K562 (cell line): Measurements from ENCODE around the gene PPY. TPM values are rescaled to one million over a fixed set of nuclear protein-coding genes. Genes with fewer than 3 reads are reported as not detected.

ENCODE experiments used
- ATAC-seq: fragments of 200-7000 bp; cut with Tn5 transposase; 3 replicates; pipeline ENCODE4 v1.9.1; 2020; ENCODE audit warnings: moderate library complexity
- BruUV-seq: library from RNA; stranded (reverse); fragments of 400-500 nt; replicated peaks from 2 replicates; lab custom pipeline; 2021; lab: Mats Ljungman, UMichigan
- CTCF ChIA-PET: fragments of 300-600 bp; formaldehyde crosslinking; extraction: SDS; loops from one replicate; lab custom pipeline; 2021; ENCODE audit warnings: low intra/inter-chr PET ratio; lab: Yijun Ruan, JAX
- POLR2A ChIA-PET: fragments of 300-600, 350-650 bp; sonication (Branson Sonifier 250); formaldehyde crosslinking; extraction: SDS; loops from one replicate; lab custom pipeline; 2021; ENCODE audit warnings: antibody characterized with exemption, inconsistent platforms; lab: Yijun Ruan, JAX
- DNase-seq, 4 experiments: peaks; one replicate each; pipeline versions ENCODE4 v3.0.0 to v3.0.0-alpha.2; 2011 to 2018; ENCODE audit warnings: low spot score in 3 of 4, mixed read lengths in 3 of 4; ENCODE audit errors: extremely low read depth in 1 of 4
- FAIRE-seq: peaks from 2 replicates; lab custom pipeline; 2011; peaks lifted over from hg19 to GRCh38; lab: Jason Lieb, UNC
- H2AFZ ChIP-seq: 2 replicates; pipeline ENCODE4 v1.6.0; 2011; ENCODE audit warnings: low read depth, low read length, control low read depth, inconsistent platforms
- H3K27ac ChIP-seq: fragments of 200-600 bp; 3 replicates; pipeline ENCODE4 v1.8.0; 2011; ENCODE audit warnings: low read depth, mild to moderate bottlenecking, control low read depth, inconsistent platforms, low read length, moderate library complexity, mixed read lengths; ENCODE audit errors: extremely low read depth
- H3K27me3 ChIP-seq, 2 experiments: fragments of 300-600 bp in 1 of 2; 2 replicates in 1 of 2; 3 replicates in 1 of 2; pipeline versions ENCODE4 v1.6.0 to v1.8.0; 2011; ENCODE audit warnings: inconsistent platforms in 2 of 2, low read length in 2 of 2, mild to moderate bottlenecking in 1 of 2, mixed read lengths in 1 of 2, moderate library complexity in 1 of 2; ENCODE audit not compliant: control insufficient read depth in 2 of 2, insufficient read depth in 2 of 2
- H3K36me3 ChIP-seq: fragments of 300-600 bp; 3 replicates; pipeline ENCODE4 v1.8.0; 2011; ENCODE audit warnings: mild to moderate bottlenecking, low read length, inconsistent platforms; ENCODE audit not compliant: control insufficient read depth, insufficient read depth
- H3K4me1 ChIP-seq, 2 experiments: fragments of 200-600 bp in 1 of 2; replicated peaks in 1 of 2; 2 replicates in 1 of 2; 3 replicates in 1 of 2; pipeline versions ENCODE4 v1.5.1 to v1.8.0; 2011; ENCODE audit warnings: inconsistent platforms in 2 of 2, low read length in 2 of 2, mild to moderate bottlenecking in 1 of 2, mixed read lengths in 1 of 2, moderate library complexity in 1 of 2; ENCODE audit not compliant: control insufficient read depth in 2 of 2, insufficient read depth in 2 of 2
- H3K4me2 ChIP-seq: 2 replicates; pipeline ENCODE4 v1.6.1; 2011; ENCODE audit warnings: low read length, control low read depth, inconsistent platforms, mixed read lengths; ENCODE audit not compliant: insufficient read depth
- H3K4me3 ChIP-seq: fragments of 200-600 bp; sonication (generic), shearing (Covaris generic); 2 replicates; pipeline ENCODE4 v1.5.1; 2016; ENCODE audit warnings: control low read depth, inconsistent platforms
- H3K79me2 ChIP-seq: fragments of 200-600 bp; 3 replicates; pipeline ENCODE4 v1.8.0; 2011; ENCODE audit warnings: low read length, inconsistent platforms; ENCODE audit not compliant: control insufficient read depth, insufficient read depth
- H3K9ac ChIP-seq, 2 experiments: 2 replicates each; pipeline versions ENCODE4 v1.6.0 to v1.6.1; 2011; ENCODE audit warnings: low read depth in 2 of 2, low read length in 2 of 2, control low read depth in 1 of 2, inconsistent platforms in 1 of 2, mild to moderate bottlenecking in 1 of 2, mixed read lengths in 1 of 2; ENCODE audit not compliant: insufficient read depth in 1 of 2
- H3K9me1 ChIP-seq: one replicate; pipeline ENCODE4 v1.6.0; 2011; ENCODE audit warnings: inconsistent platforms, mild to moderate bottlenecking, low read length, moderate library complexity; ENCODE audit not compliant: control insufficient read depth, insufficient read depth
- H3K9me3 ChIP-seq: replicated peaks from 2 replicates; pipeline ENCODE4 v1.5.1; 2011; ENCODE audit warnings: low read depth, low read length, inconsistent platforms; ENCODE audit not compliant: control insufficient read depth, insufficient read depth
- H4K20me1 ChIP-seq: replicated peaks from 2 replicates; pipeline ENCODE4 v1.6.1; 2011; ENCODE audit warnings: low read length, inconsistent platforms, mixed read lengths; ENCODE audit not compliant: control insufficient read depth, insufficient read depth
- CAMTA2 ChIP-seq: fragments of 250-450 bp; sonication (Bioruptor Pico); conservative IDR thresholded peaks from 2 replicates; pipeline ENCODE4 v1.5.1; 2022
- CHCHD3 ChIP-seq: fragments of 250-450 bp; sonication (Bioruptor Pico); IDR thresholded peaks from 2 replicates; pipeline ENCODE4 v2.1.2; 2022; ENCODE audit warnings: mild to moderate bottlenecking
- EP300 ChIP-seq: IDR thresholded peaks from 2 replicates; pipeline ENCODE4 v1.6.1; 2012; ENCODE audit warnings: low read length, improper control_type of control experiment
- ESRRA ChIP-seq: fragments of 450-650 bp; IDR thresholded peaks from 2 replicates; pipeline ENCODE4 v1.6.1; 2014; ENCODE audit warnings: low read depth, mild to moderate bottlenecking, moderate library complexity, borderline replicate concordance
- GABPA ChIP-seq: fragments of 200-800 bp; sonication (Bioruptor generic); conservative IDR thresholded peaks from 2 replicates; pipeline ENCODE4 v1.6.1; 2016; ENCODE audit warnings: low read depth, missing genetic modification characterization, missing compliant biosample characterization
- JUND ChIP-seq, 2 experiments: IDR thresholded peaks; 2 replicates in 1 of 2; 3 replicates in 1 of 2; pipeline ENCODE4 v1.6.1; 2011; ENCODE audit warnings: borderline replicate concordance in 2 of 2, low read depth in 2 of 2, low read length in 2 of 2, improper control_type of control experiment in 1 of 2, missing biosample characterization in 1 of 2, missing genetic modification characterization in 1 of 2, missing genetic modification reagents in 1 of 2
- NFRKB ChIP-seq: fragments of 450-650 bp; IDR thresholded peaks from 2 replicates; pipeline ENCODE4 v1.6.1; 2016; ENCODE audit warnings: low read depth
- POLR2H ChIP-seq: IDR thresholded peaks from 2 replicates; pipeline ENCODE4 v1.6.1; 2016; ENCODE audit warnings: missing genetic modification characterization, low read depth, mild to moderate bottlenecking, control low read depth, missing compliant biosample characterization, moderate library complexity
- RBM25 ChIP-seq: fragments of 200-400 bp; formaldehyde crosslinking; IDR thresholded peaks from 2 replicates; pipeline ENCODE4 v1.6.1; 2018; ENCODE audit warnings: low read length, low read depth, moderate library complexity; ENCODE audit not compliant: severe bottlenecking
- SLC30A9 ChIP-seq: fragments of 250-450 bp; sonication (Bioruptor Pico); IDR thresholded peaks from 2 replicates; pipeline ENCODE4 v1.8.0; 2022; ENCODE audit warnings: mild to moderate bottlenecking, moderate library complexity
- SNRNP70 ChIP-seq: fragments of 200-400 bp; formaldehyde crosslinking; optimal IDR thresholded peaks from 2 replicates; pipeline ENCODE3; 2017; ENCODE audit warnings: low read depth, low read length
- SUPT5H ChIP-seq: fragments of 450-650 bp; IDR thresholded peaks from 2 replicates; pipeline ENCODE4 v1.6.1; 2016
- TBL1XR1 ChIP-seq, 2 experiments: IDR thresholded peaks; 2 replicates each; pipeline ENCODE4 v1.6.1; 2012; ENCODE audit warnings: improper control_type of control experiment in 2 of 2, low read length in 2 of 2, mild to moderate bottlenecking in 1 of 2
- ZNF263 ChIP-seq: sonication (generic); formaldehyde crosslinking; IDR thresholded peaks from 2 replicates; pipeline ENCODE4 v1.8.0; 2022; ENCODE audit warnings: mild to moderate bottlenecking, missing genetic modification reagents, borderline replicate concordance
- ZNF589 ChIP-seq: fragments of 200-800 bp; sonication (Bioruptor generic); IDR thresholded peaks from 2 replicates; pipeline ENCODE4 v1.6.1; 2016; ENCODE audit warnings: low read depth, missing genetic modification characterization, missing compliant biosample characterization
- ZNF830 ChIP-seq: fragments of 250-450 bp; sonication (Bioruptor Pico); IDR thresholded peaks from 2 replicates; pipeline ENCODE4 v1.5.0; 2021; ENCODE audit warnings: mild to moderate bottlenecking
- WGBS: fragments of 100-300 bp; shearing (Covaris generic); methylation state at CpG from one replicate; pipeline ENCODE4 v1.1.6; 2016; ENCODE audit warnings: low coverage, mixed read lengths; ENCODE audit not compliant: insufficient coverage; ENCODE audit errors: missing lambda C conversion rate; 5-methylcytosine and 5-hydroxymethylcytosine counted together
- in situ Hi-C: fragments of 300-500 bp; cut with MboI; formaldehyde crosslinking; loops from 4 replicates; pipeline ENCODE4 v1.15.0; 2018; ENCODE audit warnings: inconsistent platforms, mixed read lengths
- intact Hi-C: fragments of 100-400 bp; cut with micrococcal nuclease; formaldehyde crosslinking; loops from 2 replicates; pipeline ENCODE4 v1.14.2; 2022
- polyA plus RNA-seq, 8 experiments: library from polyadenylated mRNA; depleted of rRNA in 4 of 8; stranded (reverse) in 5 of 8; unstranded in 3 of 8; fragments of >200 nt; fragmentation: Nextera tagmentation in 2 of 8; fragmentation: Illumina TruSeq in 1 of 8; extraction: Ambion mirVana in 2 of 8; extraction: Trizol in 1 of 8; gene quantifications; 2 replicates each; pipeline versions ENCODE4 v1.2.1 to v1.2.3, GENCODE V29; 2011 to 2014; ENCODE audit warnings: inconsistent platforms in 1 of 8, missing spikeins in 1 of 8
- total RNA-seq, 7 experiments: library from RNA; depleted of rRNA in 6 of 7; stranded (reverse); fragments of >200 nt in 6 of 7; fragmentation: Illumina TruSeq in 2 of 7; extraction: Trizol in 2 of 7; gene quantifications; 2 replicates each; pipeline versions ENCODE4 v1.2.1 to v1.2.3, GENCODE V29; 2011 to 2021; ENCODE audit warnings: low replicate concordance in 1 of 7

Gene PPY
- total and polyA plus RNA-seq, 9 of the 15 experiments (the other 6 are each of a cell fraction or from before 2014, with no cell fraction given), result not detected

DNA sequence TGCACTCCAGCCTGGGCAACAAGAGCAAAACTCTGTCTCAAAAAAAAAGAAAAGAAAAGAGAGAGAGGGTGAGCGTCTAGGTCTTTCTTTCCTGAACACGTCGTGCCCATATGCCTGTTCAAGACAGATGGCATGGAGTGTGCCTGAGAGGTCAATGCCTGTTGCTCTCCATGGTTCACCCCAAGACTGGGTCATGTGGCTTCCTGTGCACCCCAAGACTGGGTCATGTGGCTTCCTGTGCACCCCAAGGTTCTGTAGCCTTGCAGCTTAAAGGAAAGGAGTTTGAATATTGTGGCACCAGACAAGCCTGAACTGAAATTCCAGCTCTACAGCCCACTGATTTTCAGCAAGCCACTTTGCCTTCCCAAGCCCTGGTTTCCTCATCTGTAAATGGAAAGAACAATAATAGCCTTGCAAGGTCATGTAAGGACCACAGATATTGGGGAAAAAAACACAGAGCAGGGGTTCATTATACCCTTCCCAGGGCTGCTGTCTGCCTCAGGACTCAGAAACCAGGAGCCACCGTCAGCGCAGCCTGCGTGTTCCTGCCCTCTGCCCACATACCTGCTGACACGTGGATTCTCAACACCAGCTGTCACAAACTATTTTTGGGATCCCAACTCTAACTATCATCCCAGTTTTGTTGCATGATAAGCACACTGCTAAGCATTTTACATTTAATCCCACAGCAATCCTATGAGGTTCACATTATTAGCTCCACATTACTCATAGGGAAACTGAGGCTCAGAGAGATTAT lies 44.1 kb upstream of the PPY start:
- Histone ChIP-seq H3K27me3 (peaks cover 21 to 33% of the 10 kb centered on the region in 2 experiments), H3K4me1 (peaks cover 5 to 12% of the 10 kb centered on the region in 2 experiments), H3K79me2 (no peaks in the 10 kb centered on the region), H3K27ac (no peak overlapping the region), H2AFZ (no peak overlapping the region), H3K9me1 (no peaks in the 10 kb centered on the region), H3K9ac (no peak overlapping the region), H3K36me3 (no peaks in the 10 kb centered on the region), H3K9me3 (no peaks in the 10 kb centered on the region), H3K4me3 (no peak overlapping the region), H3K4me2 (no peak overlapping the region), H4K20me1 (peaks cover 10% of the 10 kb centered on the region; the same call in 1 of the 2 replicates)
- ChIA-PET POLR2A (interaction anchor here (0.6 to 1.5 kb wide), 5 partner anchors 14 to 70 kb away, joined by 3 to 5 read pairs (median 3); partner anchors contain the start of gene PYY), CTCF (no interaction called here)
- intact Hi-C loops, result no loop called here
- WGBS, result 38% methylated on average over 7 of the region's 7 CpGs
- TF ChIP-seq CHCHD3 (CRISPR knock-in tag) (no peak), ZNF589 (CRISPR knock-in tag) (no peak), SNRNP70 (no peak), SUPT5H (no peak), NFRKB (no peak), POLR2H (tag) (no peak), TBL1XR1 (IDR thresholded peaks at IDR 0.05; ENCODE audit: low read length in 2 of 2) (no peak), CAMTA2 (CRISPR knock-in tag) (no peak), JUND (IDR thresholded peaks at IDR 0.05; ENCODE audit: borderline replicate concordance, low read depth, low read length) (no peak), JUND (tag; IDR thresholded peaks at IDR 0.05; ENCODE audit: borderline replicate concordance, low read depth, low read length) (no peak), ESRRA (no peak), ZNF263 (CRISPR knock-in tag) (no peak), ZNF830 (CRISPR knock-in tag) (no peak), EP300 (no peak), RBM25 (no peak), GABPA (tag) (no peak), SLC30A9 (CRISPR knock-in tag) (no peak)
- ATAC-seq (no peak), DNase-seq (no peak), FAIRE-seq (no peak)
- in situ Hi-C loops, result no loop called here
- no TSS peak for BruUV-seq
